HG03139 (cell line): ENCODE results near the gene DOK3.
"Not testable (repeated sequence)": the region's sequence is repeated elsewhere in the genome, so short reads cannot be mapped to it uniquely, and the experiment has no call there.

ENCODE experiments used
- ATAC-seq: cut with Tn5 transposase; IDR thresholded peaks from one replicate; pipeline ENCODE4 v1.9.1; 2021; ENCODE audit not compliant: unreplicated experiment

DOK3 gene

GRCh38 chr5:177498013-177498787 is 11.4 kb downstream of the DOK3 start:
- peak; percentile 8 for ATAC-seq

- ATAC-seq: peak; percentile 68
Observed at GRCh38 chr5:177497292-177498012, 12.2 kb downstream of the DOK3 start, which contains the start of gene PDLIM7. Gene PDLIM7 (minus strand): TSS chr5:177497604. CDS start chr5:177496512, 1,092 bp downstream.

GRCh38 chr5:177496727-177497291 is 12.8 kb downstream of the DOK3 start:
- ATAC-seq: no peak

GRCh38 chr5:177496070-177496726 is 13.4 kb downstream of the DOK3 start:
- ATAC-seq: no peak

- ATAC-seq: no peak
Observed at GRCh38 chr5:177495243-177496060, 14.2 kb downstream of the DOK3 start.

GRCh38 chr5:177494346-177495195 is 15.1 kb downstream of the DOK3 start:
- no peak for ATAC-seq

GRCh38 chr5:177493795-177494345 is 15.8 kb downstream of the DOK3 start:
- no peak for ATAC-seq

- no peak for ATAC-seq
Observed at GRCh38 chr5:177492841-177493240, 16.8 kb downstream of the DOK3 start.

- no peak for ATAC-seq
Observed at GRCh38 chr5:177491983-177492746, 17.5 kb downstream of the DOK3 start.

GRCh38 chr5:177491429-177491945 is 18.1 kb downstream of the DOK3 start:
- ATAC-seq: no peak

- no peak for ATAC-seq
Observed at GRCh38 chr5:177490992-177491391, 18.6 kb downstream of the DOK3 start.

GRCh38 chr5:177490311-177490991 is 19.2 kb downstream of the DOK3 start:
- ATAC-seq: no peak

- no peak for ATAC-seq
Observed at GRCh38 chr5:177489119-177489716, 20.4 kb downstream of the DOK3 start.

GRCh38 chr5:177487975-177488374 is 21.7 kb downstream of the DOK3 start:
- no peak for ATAC-seq

- ATAC-seq: no peak
Observed at GRCh38 chr5:177487144-177487543, 22.5 kb downstream of the DOK3 start.

GRCh38 chr5:177486256-177486655 is 23.4 kb downstream of the DOK3 start:
- ATAC-seq: no peak

- ATAC-seq: not testable (repeated sequence)
Observed at GRCh38 chr5:177485753-177486152, 23.9 kb downstream of the DOK3 start.
